Caki2 (cell line): ENCODE data around the gene NPFFR1. TPM values are rescaled to one million over a fixed set of nuclear protein-coding genes. Genes with fewer than 3 reads are reported as not detected.

Source experiments
- DNase-seq: peaks from one replicate; pipeline ENCODE4 v3.0.0-alpha.2; 2015; ENCODE audit warnings: low read depth
- in situ Hi-C: cut with HindIII; loops from 2 replicates; pipeline ENCODE4 v1.10.0; 2016; ENCODE audit warnings: low sequenced_read_pairs, low pct_unique_long_range_greater_than_20kb, mixed read lengths
- total RNA-seq: library from RNA; depleted of rRNA; stranded (reverse); fragments of >200 nt; shearing (Covaris generic); gene quantifications from 2 replicates; pipeline ENCODE4 v1.2.3, GENCODE V29; 2014; ENCODE audit warnings: low replicate concordance; rRNA removed

The NPFFR1 gene
- total RNA-seq, 1 experiment from 2014 or later: not detected

GRCh38 chr10:70198696-70199466, 84.9 kb downstream of the NPFFR1 start:
- no peak for DNase-seq
- in situ Hi-C loops: no loop called here

Other genes starting within 250 kb of the NPFFR1 start
- gene MACROH2A2, start 231.2 kb downstream of the NPFFR1 start, total RNA-seq: 29.0 and 29.4 TPM in 2 replicates
- gene AIFM2, start 151.2 kb downstream of the NPFFR1 start, total RNA-seq: 41.3 and 42.7 TPM in 2 replicates
- gene TYSND1, start 137.3 kb downstream of the NPFFR1 start, total RNA-seq: 34.1 and 40.5 TPM in 2 replicates
- gene SAR1A, start 113.5 kb downstream of the NPFFR1 start, total RNA-seq: 35.3 and 42.6 TPM in 2 replicates
- gene PPA1, start 50.6 kb downstream of the NPFFR1 start, total RNA-seq: 182 and 204 TPM in 2 replicates
- 29.0 and 36.1 TPM in 2 replicates for gene LRRC20, start 98.6 kb upstream of the NPFFR1 start, total RNA-seq
- 5.0 and 6.5 TPM in 2 replicates for gene EIF4EBP2, start 120.1 kb upstream of the NPFFR1 start, total RNA-seq
- gene NODAL, start 157.7 kb upstream of the NPFFR1 start, total RNA-seq: not detected in 2 replicates
- gene PALD1, start 194.8 kb upstream of the NPFFR1 start, total RNA-seq: 1.3 and 1.6 TPM in 2 replicates